Kidney (tissue), 14 donors: ENCODE measurements around the gene GPRASP2. TPM values are rescaled to one million over a fixed set of nuclear protein-coding genes. Genes with fewer than 3 reads are reported as not detected.
"Not testable (repeated sequence)": the region's sequence is repeated elsewhere in the genome, so short reads cannot be mapped to it uniquely, and the experiment has no call there.

Experiments used
- DNase-seq, 5 donors: peaks; one replicate each; pipeline ENCODE4 v3.0.0-alpha.2; 2013 to 2020
- FAIRE-seq: peaks from 2 replicates; lab custom pipeline; 2012; peaks lifted over from hg19 to GRCh38; lab: Jason Lieb, UNC
- H3K27ac ChIP-seq, 2 donors: one replicate each; pipeline ENCODE4 v1.7.0; 2013; ENCODE audit warnings: low read depth in 2 of 2, low read length in 2 of 2, inconsistent platforms in 1 of 2
- H3K27me3 ChIP-seq: one replicate; pipeline ENCODE4 v1.7.1; 2013; ENCODE audit warnings: low read length, inconsistent platforms; ENCODE audit not compliant: control insufficient read depth, insufficient read depth
- H3K36me3 ChIP-seq, 3 donors: one replicate each; pipeline versions ENCODE4 v1.7.0 to v1.7.1; 2013; ENCODE audit warnings: low read length in 3 of 3, control low read depth in 1 of 3, inconsistent platforms in 1 of 3; ENCODE audit not compliant: insufficient read depth in 3 of 3, control insufficient read depth in 2 of 3
- H3K4me1 ChIP-seq, 3 donors: one replicate each; pipeline versions ENCODE4 v1.7.0 to v1.7.1; 2013; ENCODE audit warnings: low read length in 3 of 3, inconsistent platforms in 1 of 3, low read depth in 1 of 3; ENCODE audit not compliant: control insufficient read depth in 2 of 3, insufficient read depth in 2 of 3
- H3K4me3 ChIP-seq, 3 donors: one replicate each; pipeline versions ENCODE4 v1.7.0 to v1.8.1; 2013; ENCODE audit warnings: low read length in 3 of 3, control low read depth in 1 of 3, inconsistent platforms in 1 of 3
- H3K9ac ChIP-seq, 3 donors: one replicate each; pipeline versions ENCODE4 v1.7.0 to v1.7.1; 2013; ENCODE audit warnings: low read length in 3 of 3, control low read depth in 1 of 3, inconsistent platforms in 1 of 3
- H3K9me3 ChIP-seq, 3 donors: one replicate each; pipeline versions ENCODE4 v1.7.0 to v1.7.1; 2013; ENCODE audit warnings: low read length in 3 of 3, control low read depth in 1 of 3, inconsistent platforms in 1 of 3; ENCODE audit not compliant: control insufficient read depth in 2 of 3, insufficient read depth in 1 of 3
- CTCF ChIP-seq: IDR thresholded peaks from 3 replicates; pipeline ENCODE4 v1.5.1; 2012; ENCODE audit warnings: mild to moderate bottlenecking, moderate library complexity, borderline replicate concordance; ENCODE audit not compliant: insufficient read depth; ENCODE audit errors: extremely low read depth
- intact Hi-C: fragments of 100-400 bp; cut with DNase I; formaldehyde crosslinking; loops from one replicate; pipeline ENCODE4 v1.11.1; 2022
- polyA plus RNA-seq: library from polyadenylated mRNA; stranded (reverse); fragments of 350-450 nt; fragmentation: Illumina TruSeq; extraction: RNeasy Lipid Tissue Mini Kit (QIAGEN cat#74804); gene quantifications from one replicate; pipeline ENCODE4 v1.2.3, GENCODE V29; 2014; ENCODE audit warnings: low read depth, low replicate concordance; ENCODE audit not compliant: insufficient read depth
- total RNA-seq: library from RNA; stranded (reverse); fragmentation: NEBNext Ultra II Directional; extraction: Animal tissue kit (Norgen Biotek cat#: 25700); gene quantifications from one replicate; pipeline ENCODE4 v1.2.1, GENCODE V29; 2021
- donor health status: control.
- donor health status: control.
- donor health status: control.
- donor health status: control.
- donor health status: control.
- donor health status: DM: yes; HTN: yes; CAD: no.
- donor health status: Normal renal cell carcinoma (clear cell type).

Gene GPRASP2
- total and polyA plus RNA-seq, 2 donors from 2014 or later: 11.4 to 12.4 TPM

- peaks cover 0 to 6% (median 0%) of the 10 kb centered on the region in 3 donors for H3K4me1 ChIP-seq
- H3K9me3 ChIP-seq: no peaks in the 10 kb centered on the region
- H3K4me3 ChIP-seq: peak within 1 kb of the TSS; percentile 87 to 95 (median 89)
- no peak for TF ChIP-seq CTCF
- intact Hi-C loops: no loop called here
- no peaks in the 10 kb centered on the region for H3K36me3 ChIP-seq
- H3K27ac ChIP-seq: peak within 1 kb of the TSS in 1 of 2 donors; percentile 43
- peak within 1 kb of the TSS; percentile 69 to 89 (median 69) for H3K9ac ChIP-seq
- no peaks in the 10 kb centered on the region for H3K27me3 ChIP-seq
- FAIRE-seq (no peak), DNase-seq (peak; percentile 86 to 92 (median 87))
These were observed 8.3 kb downstream of the GPRASP2 start, which contains the start of gene GPRASP3 for GRCh38 chrX:102720237-102721168. Gene GPRASP3 (plus strand): TSS chrX:102720743. CDS start chrX:102748996, 28,253 bp downstream.

- Histone ChIP-seq H3K9ac (peak overlapping the region in 2 of 3 donors; percentile 69 to 89), H3K4me3 (peak overlapping the region; percentile 87 to 95 (median 89))
- H3K9me3 ChIP-seq, DNase-seq, H3K27ac ChIP-seq, FAIRE-seq, H3K27me3 ChIP-seq, intact Hi-C loops, H3K36me3 ChIP-seq, H3K4me1 ChIP-seq: not testable (repeated sequence)
These were observed 8.9 kb downstream of the GPRASP2 start for GRCh38 chrX:102721169-102721506.

- H3K36me3 ChIP-seq: no peaks in the 10 kb centered on the region
- H3K4me1 ChIP-seq: peaks cover 0 to 6% (median 0%) of the 10 kb centered on the region in 3 donors
- H3K9me3 ChIP-seq: no peaks in the 10 kb centered on the region
- no peak for FAIRE-seq
- no peak overlapping the region for H3K9ac ChIP-seq
- H3K27me3 ChIP-seq: no peaks in the 10 kb centered on the region
- no peak overlapping the region for H3K27ac ChIP-seq
- intact Hi-C loops: no loop called here
- DNase-seq: no peak
- TF ChIP-seq CTCF: no peak
- no peak overlapping the region for H3K4me3 ChIP-seq
These were observed 11.2 kb downstream of the GPRASP2 start for GRCh38 chrX:102723456-102723855.

- H3K36me3 ChIP-seq: no peaks in the 10 kb centered on the region
- H3K27ac ChIP-seq: no peak overlapping the region
- H3K4me3 ChIP-seq: no peak overlapping the region
- H3K9me3 ChIP-seq: no peaks in the 10 kb centered on the region
- no peak overlapping the region for H3K9ac ChIP-seq
- FAIRE-seq: no peak
- H3K27me3 ChIP-seq: no peaks in the 10 kb centered on the region
- intact Hi-C loops: no loop called here
- TF ChIP-seq CTCF: no peak
- H3K4me1 ChIP-seq: no peaks in the 10 kb centered on the region
- no peak for DNase-seq
These were observed 15.5 kb downstream of the GPRASP2 start for GRCh38 chrX:102727761-102728160.
